CD4-positive, alpha-beta T cell (primary cell): ENCODE measurements around the gene AFG1L. TPM values are rescaled to one million over a fixed set of nuclear protein-coding genes. Genes with fewer than 3 reads are reported as not detected.

Source experiments
- ATAC-seq: fragments of 200-7000 bp; cut with Tn5 transposase; one replicate; pipeline ENCODE4 v1.10.0; 2022; ENCODE audit warnings: mild to moderate bottlenecking; ENCODE audit not compliant: poor library complexity
- CTCF ChIA-PET: fragments of 350-600 bp; sonication (Branson Sonifier 250); formaldehyde crosslinking; loops from one replicate; lab custom pipeline; 2021; ENCODE audit warnings: antibody characterized with exemption, inconsistent platforms; lab: Charles Lee
- POLR2A ChIA-PET: fragments of 350-600 bp; sonication (Branson Sonifier 250); formaldehyde crosslinking; loops from one replicate; lab custom pipeline; 2021; ENCODE audit warnings: antibody characterized with exemption, inconsistent platforms; lab: Charles Lee
- DNase-seq, 14 experiments: peaks; one replicate each; pipeline ENCODE4 v3.0.0-alpha.2; 2013 to 2020; ENCODE audit warnings: mixed read lengths in 2 of 14
- H3K27ac ChIP-seq, 2 donors: one replicate each; pipeline versions ENCODE4 v1.5.1 to v1.7.0; 2013; ENCODE audit warnings: low read length in 2 of 2, low read depth in 1 of 2, mild to moderate bottlenecking in 1 of 2
- H3K27me3 ChIP-seq, 2 experiments: 1 replicate in 1 of 2; 2 replicates in 1 of 2; pipeline versions ENCODE4 v1.6.1 to v1.7.0; 2013; ENCODE audit warnings: low read length in 2 of 2, control low read depth in 1 of 2, mild to moderate bottlenecking in 1 of 2, moderate library complexity in 1 of 2; ENCODE audit not compliant: insufficient read depth in 2 of 2, control insufficient read depth in 1 of 2
- H3K36me3 ChIP-seq: one replicate; pipeline ENCODE4 v1.6.1; 2013; ENCODE audit warnings: low read length, control low read depth; ENCODE audit not compliant: insufficient read depth
- H3K4me1 ChIP-seq: one replicate; pipeline ENCODE4 v1.6.1; 2013; ENCODE audit warnings: low read length, control low read depth; ENCODE audit not compliant: insufficient read depth
- H3K4me3 ChIP-seq: one replicate; pipeline ENCODE4 v1.5.1; 2013; ENCODE audit warnings: mild to moderate bottlenecking, low read length, moderate library complexity
- H3K9me3 ChIP-seq, 2 experiments: 1 replicate in 1 of 2; 2 replicates in 1 of 2; pipeline versions ENCODE4 v1.6.1 to v1.7.0; 2013; ENCODE audit warnings: low read length in 2 of 2, mild to moderate bottlenecking in 2 of 2, control low read depth in 1 of 2, moderate library complexity in 1 of 2; ENCODE audit not compliant: control insufficient read depth in 1 of 2, insufficient read depth in 1 of 2
- H3K27ac Mint-ChIP-seq: one replicate; pipeline ENCODE4 v1.8.0; 2020; ENCODE audit warnings: mixed read lengths
- H3K27me3 Mint-ChIP-seq: one replicate; pipeline ENCODE4 v1.8.0; 2021; ENCODE audit warnings: mixed read lengths
- H3K36me3 Mint-ChIP-seq: one replicate; pipeline ENCODE4 v1.8.0; 2021; ENCODE audit warnings: low read depth, mixed read lengths
- H3K4me1 Mint-ChIP-seq: one replicate; pipeline ENCODE4 v1.8.0; 2021; ENCODE audit warnings: low read depth, mixed read lengths
- H3K4me3 Mint-ChIP-seq: one replicate; pipeline ENCODE4 v1.8.0; 2020; ENCODE audit warnings: mild to moderate bottlenecking, mixed read lengths
- H3K9me3 Mint-ChIP-seq: one replicate; pipeline ENCODE4 v1.8.0; 2020; ENCODE audit warnings: mixed read lengths
- intact Hi-C, 2 experiments: fragments of 100-400 bp; cut with DNase I in 1 of 2; cut with micrococcal nuclease in 1 of 2; formaldehyde crosslinking; loops; one replicate each; pipeline versions ENCODE4 v1.15.1 to v1.9.0; 2023 to 2025; cut with DNase I, micrococcal nuclease
- total RNA-seq, 174 experiments: library from RNA in 2 of 174; stranded (reverse) in 2 of 174; gene quantifications; one replicate each; pipeline ENCODE4 v1.2.3 and lab custom pipeline; 2021 to 2026
- TF ChIP-seq, protein P1 (sequence below): fragments of 200-600 bp; IDR thresholded peaks from one replicate; pipeline ENCODE4 v1.8.0; 2022; ENCODE audit warnings: antibody characterized with exemption, mild to moderate bottlenecking

AFG1L gene
- total RNA-seq, 2 experiments from 2014 or later, result 3.0 to 3.9 TPM

DNA sequence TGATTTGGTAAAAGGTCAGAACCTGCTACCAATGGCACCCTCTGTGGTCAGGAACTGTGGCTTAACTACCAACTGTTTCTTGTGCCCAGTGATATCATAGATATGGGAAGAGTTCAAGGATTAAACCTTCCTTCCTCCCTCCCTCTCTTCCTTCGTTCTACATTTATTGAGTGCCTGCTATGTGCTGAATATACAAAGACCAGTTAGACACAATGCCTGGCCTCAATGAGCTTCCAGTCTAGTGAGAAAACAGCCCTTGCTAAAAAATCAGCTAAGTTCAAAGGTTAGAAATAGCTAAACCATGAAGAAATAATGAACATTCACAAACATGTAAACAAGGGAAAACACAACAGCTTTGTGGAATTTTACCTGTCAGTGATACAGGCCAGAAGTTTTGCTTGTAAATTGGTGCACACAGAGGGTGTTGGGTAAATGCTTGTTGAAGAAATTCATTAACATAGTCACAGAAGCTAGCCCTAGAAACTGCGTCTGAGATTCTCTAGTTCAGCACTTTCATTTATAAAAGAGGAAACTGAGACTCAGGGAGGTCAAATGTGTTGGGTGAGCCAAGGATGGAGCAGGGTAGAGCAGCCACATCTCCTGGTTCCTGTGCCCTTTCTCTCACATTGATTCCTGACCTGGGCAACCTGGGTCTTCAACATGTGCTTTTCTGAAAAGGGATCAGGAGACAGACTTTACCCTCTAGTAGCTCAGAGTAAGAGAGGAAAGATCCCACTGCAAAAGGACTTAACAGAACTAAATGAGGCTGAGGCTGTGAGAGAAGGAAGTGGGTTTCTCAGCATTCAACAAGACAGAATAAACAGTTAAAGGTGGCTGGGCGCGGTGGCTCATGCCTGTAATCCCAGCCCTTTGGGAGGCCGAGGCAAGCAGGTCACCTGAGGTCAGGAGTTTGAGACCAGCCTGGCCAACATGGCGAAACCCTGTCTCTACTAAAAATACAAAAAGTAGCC is 251.5 kb downstream of the AFG1L start:
- Mint-ChIP-seq H3K4me1 (peaks cover 7% of the 10 kb centered on the region), H3K36me3 (no peaks in the 10 kb centered on the region), H3K4me3 (no peak overlapping the region), H3K27ac (no peak overlapping the region), H3K27me3 (peaks cover 5% of the 10 kb centered on the region), H3K9me3 (no peaks in the 10 kb centered on the region)
- POLR2A ChIA-PET, result interaction anchor here (0.7 to 2.2 kb wide), 3 partner anchors 12 to 531 kb away, joined by 3 to 9 read pairs (median 3); no protein-coding TSS in a partner anchor
- intact Hi-C loops, result no loop called here
- Histone ChIP-seq H3K4me1 (peaks cover 12% of the 10 kb centered on the region), H3K9me3 (no peaks in the 10 kb centered on the region), H3K36me3 (no peaks in the 10 kb centered on the region), H3K27ac (no peak overlapping the region), H3K4me3 (no peak overlapping the region), H3K27me3 (no peaks in the 10 kb centered on the region)
- CTCF ChIA-PET, result no interaction called here
- peak in 1 of 14 experiments; percentile 42 for DNase-seq
- TF ChIP-seq, protein P1, sequence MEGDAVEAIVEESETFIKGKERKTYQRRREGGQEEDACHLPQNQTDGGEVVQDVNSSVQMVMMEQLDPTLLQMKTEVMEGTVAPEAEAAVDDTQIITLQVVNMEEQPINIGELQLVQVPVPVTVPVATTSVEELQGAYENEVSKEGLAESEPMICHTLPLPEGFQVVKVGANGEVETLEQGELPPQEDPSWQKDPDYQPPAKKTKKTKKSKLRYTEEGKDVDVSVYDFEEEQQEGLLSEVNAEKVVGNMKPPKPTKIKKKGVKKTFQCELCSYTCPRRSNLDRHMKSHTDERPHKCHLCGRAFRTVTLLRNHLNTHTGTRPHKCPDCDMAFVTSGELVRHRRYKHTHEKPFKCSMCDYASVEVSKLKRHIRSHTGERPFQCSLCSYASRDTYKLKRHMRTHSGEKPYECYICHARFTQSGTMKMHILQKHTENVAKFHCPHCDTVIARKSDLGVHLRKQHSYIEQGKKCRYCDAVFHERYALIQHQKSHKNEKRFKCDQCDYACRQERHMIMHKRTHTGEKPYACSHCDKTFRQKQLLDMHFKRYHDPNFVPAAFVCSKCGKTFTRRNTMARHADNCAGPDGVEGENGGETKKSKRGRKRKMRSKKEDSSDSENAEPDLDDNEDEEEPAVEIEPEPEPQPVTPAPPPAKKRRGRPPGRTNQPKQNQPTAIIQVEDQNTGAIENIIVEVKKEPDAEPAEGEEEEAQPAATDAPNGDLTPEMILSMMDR, result no peak
- ATAC-seq, result no peak

DNA sequence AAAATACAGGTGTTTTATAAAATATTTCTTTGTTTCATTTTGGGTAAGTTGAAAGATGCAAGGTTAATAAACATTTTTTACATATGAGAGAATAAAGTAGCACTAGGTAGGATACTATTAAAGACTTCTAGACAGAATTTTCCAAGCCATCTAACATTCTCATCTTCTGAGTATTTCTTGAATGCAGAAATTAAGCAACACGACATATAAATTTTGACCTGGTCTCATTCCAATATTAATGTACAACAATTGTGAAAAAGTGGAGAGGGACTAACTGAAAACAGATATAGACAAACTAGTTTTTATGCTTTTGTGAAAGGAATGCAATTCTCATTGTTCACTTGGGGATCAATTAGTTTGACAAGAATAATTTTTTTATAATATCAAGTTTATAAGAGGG is 254.4 kb downstream of the AFG1L start:
- intact Hi-C loops, result no loop called here
- H3K27ac Mint-ChIP-seq, result no peak overlapping the region
- no peaks in the 10 kb centered on the region for H3K36me3 Mint-ChIP-seq
- Histone ChIP-seq H3K27ac (no peak overlapping the region), H3K9me3 (no peaks in the 10 kb centered on the region), H3K4me3 (no peak overlapping the region), H3K27me3 (no peaks in the 10 kb centered on the region), H3K36me3 (no peaks in the 10 kb centered on the region), H3K4me1 (peaks cover 4% of the 10 kb centered on the region)
- no peaks in the 10 kb centered on the region for H3K4me1 Mint-ChIP-seq
- CTCF ChIA-PET, result no interaction called here
- no peaks in the 10 kb centered on the region for H3K27me3 Mint-ChIP-seq
- ATAC-seq (no peak), DNase-seq (no peak)
- TF ChIP-seq, protein P1, result no peak
- POLR2A ChIA-PET, result no interaction called here
- no peak overlapping the region for H3K4me3 Mint-ChIP-seq
- no peaks in the 10 kb centered on the region for H3K9me3 Mint-ChIP-seq

DNA sequence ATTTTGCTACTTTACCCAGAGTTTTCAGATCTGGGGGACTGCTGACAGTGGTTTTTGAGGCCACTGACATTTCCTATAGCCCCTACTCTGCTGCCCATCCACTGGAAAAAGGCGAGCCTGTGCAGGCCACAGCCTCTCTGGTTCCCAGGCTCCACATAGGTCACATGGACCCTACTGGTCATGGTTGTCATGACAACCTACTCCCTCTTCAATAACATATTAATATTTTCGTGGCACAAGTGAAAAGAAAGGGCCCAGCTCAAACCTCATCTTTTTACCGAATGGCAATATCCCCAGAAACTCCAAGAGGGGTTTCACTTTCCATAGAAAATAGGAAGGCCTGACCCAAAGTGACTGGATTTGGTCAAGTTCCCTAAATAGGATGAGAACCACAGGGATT is 254.9 kb downstream of the AFG1L start:
- CTCF ChIA-PET, result no interaction called here
- POLR2A ChIA-PET, result no interaction called here
- Histone ChIP-seq H3K27ac (no peak overlapping the region), H3K4me3 (no peak overlapping the region), H3K9me3 (no peaks in the 10 kb centered on the region), H3K27me3 (no peaks in the 10 kb centered on the region), H3K4me1 (peaks cover 4% of the 10 kb centered on the region), H3K36me3 (no peaks in the 10 kb centered on the region)
- no peak overlapping the region for H3K27ac Mint-ChIP-seq
- H3K36me3 Mint-ChIP-seq, result no peaks in the 10 kb centered on the region
- TF ChIP-seq, protein P1, result no peak
- H3K4me1 Mint-ChIP-seq, result no peaks in the 10 kb centered on the region
- ATAC-seq, result no peak
- H3K9me3 Mint-ChIP-seq, result no peaks in the 10 kb centered on the region
- intact Hi-C loops, result no loop called here
- no peaks in the 10 kb centered on the region for H3K27me3 Mint-ChIP-seq
- DNase-seq, result no peak
- no peak overlapping the region for H3K4me3 Mint-ChIP-seq
